Measurements from ENCODE around the gene ARID3A. TPM values are rescaled to one million over a fixed set of nuclear protein-coding genes. Genes with fewer than 3 reads are reported as not detected.

ARID3A gene
- total RNA-seq, 1 experiment from 2014 or later: 116 TPM

DNA sequence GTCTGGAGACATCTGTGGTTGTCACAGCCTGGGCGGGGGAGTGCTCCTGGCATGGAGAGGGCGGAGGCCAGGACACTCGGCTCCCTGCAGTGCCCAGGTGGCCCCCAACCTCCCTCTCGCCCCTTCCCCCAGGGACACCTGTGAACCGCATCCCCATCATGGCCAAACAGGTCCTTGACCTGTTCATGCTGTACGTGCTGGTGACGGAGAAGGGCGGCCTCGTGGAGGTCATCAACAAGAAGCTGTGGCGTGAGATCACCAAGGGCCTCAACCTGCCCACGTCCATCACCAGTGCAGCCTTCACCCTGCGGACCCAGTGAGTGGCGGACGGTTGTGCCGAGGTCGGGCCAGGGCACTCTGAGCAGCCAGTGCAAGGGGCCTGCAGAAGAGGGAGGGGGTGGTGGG is 38.3 kb downstream of the ARID3A start:
- ATAC-seq (no peak), DNase-seq (ENCODE audit: low spot score) (no peak)
- Mint-ChIP-seq H3K36me3 (peaks cover 58% of the 10 kb centered on the region), H3K27me3 (ENCODE audit: low read depth) (no peaks in the 10 kb centered on the region), H3K9me3 (peaks cover 17% of the 10 kb centered on the region), H3K27ac (no peak overlapping the region), H3K4me3 (no peak overlapping the region), H3K4me1 (peaks cover 14% of the 10 kb centered on the region)
- no peak for TF ChIP-seq NR2C2 (CRISPR knock-in tag; IDR thresholded peaks at IDR 0.05)
- TF ChIP-seq, protein P1, sequence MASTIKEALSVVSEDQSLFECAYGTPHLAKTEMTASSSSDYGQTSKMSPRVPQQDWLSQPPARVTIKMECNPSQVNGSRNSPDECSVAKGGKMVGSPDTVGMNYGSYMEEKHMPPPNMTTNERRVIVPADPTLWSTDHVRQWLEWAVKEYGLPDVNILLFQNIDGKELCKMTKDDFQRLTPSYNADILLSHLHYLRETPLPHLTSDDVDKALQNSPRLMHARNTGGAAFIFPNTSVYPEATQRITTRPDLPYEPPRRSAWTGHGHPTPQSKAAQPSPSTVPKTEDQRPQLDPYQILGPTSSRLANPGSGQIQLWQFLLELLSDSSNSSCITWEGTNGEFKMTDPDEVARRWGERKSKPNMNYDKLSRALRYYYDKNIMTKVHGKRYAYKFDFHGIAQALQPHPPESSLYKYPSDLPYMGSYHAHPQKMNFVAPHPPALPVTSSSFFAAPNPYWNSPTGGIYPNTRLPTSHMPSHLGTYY (CRISPR knock-in tag; IDR thresholded peaks at IDR 0.05): no peak
- no peak for TF ChIP-seq ELF4 (CRISPR knock-in tag; IDR thresholded peaks at IDR 0.05; ENCODE audit: low read depth)
- no peak for TF ChIP-seq NR3C1 (CRISPR knock-in tag; conservative IDR thresholded peaks at IDR 0.05; ENCODE audit: low read depth)
- no peak for TF ChIP-seq IRF2 (CRISPR knock-in tag; IDR thresholded peaks at IDR 0.05; ENCODE audit: borderline replicate concordance, low read depth)
- TF ChIP-seq, protein P2, sequence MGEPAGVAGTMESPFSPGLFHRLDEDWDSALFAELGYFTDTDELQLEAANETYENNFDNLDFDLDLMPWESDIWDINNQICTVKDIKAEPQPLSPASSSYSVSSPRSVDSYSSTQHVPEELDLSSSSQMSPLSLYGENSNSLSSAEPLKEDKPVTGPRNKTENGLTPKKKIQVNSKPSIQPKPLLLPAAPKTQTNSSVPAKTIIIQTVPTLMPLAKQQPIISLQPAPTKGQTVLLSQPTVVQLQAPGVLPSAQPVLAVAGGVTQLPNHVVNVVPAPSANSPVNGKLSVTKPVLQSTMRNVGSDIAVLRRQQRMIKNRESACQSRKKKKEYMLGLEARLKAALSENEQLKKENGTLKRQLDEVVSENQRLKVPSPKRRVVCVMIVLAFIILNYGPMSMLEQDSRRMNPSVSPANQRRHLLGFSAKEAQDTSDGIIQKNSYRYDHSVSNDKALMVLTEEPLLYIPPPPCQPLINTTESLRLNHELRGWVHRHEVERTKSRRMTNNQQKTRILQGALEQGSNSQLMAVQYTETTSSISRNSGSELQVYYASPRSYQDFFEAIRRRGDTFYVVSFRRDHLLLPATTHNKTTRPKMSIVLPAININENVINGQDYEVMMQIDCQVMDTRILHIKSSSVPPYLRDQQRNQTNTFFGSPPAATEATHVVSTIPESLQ (CRISPR knock-in tag; IDR thresholded peaks at IDR 0.05): no peak
- ChIA-PET POLR2A (no interaction called here), CTCF (no interaction called here)

DNA sequence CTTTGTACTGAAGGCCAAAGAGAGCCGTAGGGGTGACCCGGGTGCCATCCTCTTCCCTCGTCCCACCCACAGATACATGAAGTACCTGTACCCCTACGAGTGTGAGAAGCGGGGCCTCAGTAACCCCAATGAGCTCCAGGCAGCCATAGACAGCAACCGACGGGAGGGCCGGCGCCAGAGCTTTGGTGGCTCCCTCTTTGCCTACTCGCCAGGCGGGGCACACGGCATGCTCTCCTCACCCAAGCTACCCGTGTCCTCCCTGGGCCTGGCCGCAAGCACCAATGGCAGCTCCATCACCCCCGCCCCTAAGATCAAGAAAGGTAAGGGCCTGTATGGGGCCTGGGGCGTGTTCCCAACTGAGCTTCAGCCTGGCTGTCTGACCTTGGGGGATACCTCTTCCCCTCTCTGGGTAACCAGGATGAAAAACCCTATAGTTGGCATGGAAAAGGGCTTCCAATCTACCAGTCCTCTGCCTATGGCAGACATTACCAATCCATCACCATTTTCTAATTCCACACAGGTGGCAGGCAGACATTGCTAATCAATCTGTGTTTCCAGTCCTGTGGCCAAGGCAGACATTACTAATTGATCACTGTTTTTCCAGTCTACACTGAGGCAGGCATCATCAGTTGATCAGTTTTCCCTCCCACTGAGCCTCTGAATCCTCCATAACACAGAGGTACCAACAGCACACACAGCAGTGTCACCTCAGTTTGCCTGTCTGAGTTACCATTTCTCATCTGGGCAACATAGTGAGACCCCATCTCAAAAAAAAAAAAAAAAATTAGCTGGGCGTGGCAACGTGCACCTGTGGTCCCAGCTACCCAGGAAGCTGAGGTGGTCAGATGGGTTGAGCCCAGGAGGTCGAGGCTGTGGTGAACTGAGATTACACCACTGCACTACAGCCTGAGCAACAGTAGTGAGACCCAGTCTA is 39.2 kb downstream of the ARID3A start:
- Mint-ChIP-seq H3K36me3 (peaks cover 62% of the 10 kb centered on the region), H3K4me1 (peaks cover 9% of the 10 kb centered on the region), H3K9me3 (peaks cover 17% of the 10 kb centered on the region), H3K27ac (no peak overlapping the region), H3K4me3 (no peak overlapping the region), H3K27me3 (ENCODE audit: low read depth) (no peaks in the 10 kb centered on the region)
- TF ChIP-seq ZNF121 (CRISPR knock-in tag; IDR thresholded peaks at IDR 0.05) (peak; percentile 80; the same call in 1 of the 2 replicates), SOX15 (CRISPR knock-in tag; IDR thresholded peaks at IDR 0.05) (no peak)
- DNase-seq (ENCODE audit: low spot score): no peak
- no peak for ATAC-seq
- ChIA-PET CTCF (interaction anchor here (1.2 kb wide), 1 partner anchor 12 kb away, joined by 3 read pairs; no protein-coding TSS in a partner anchor), POLR2A (interaction anchor here (0.7 kb wide), 1 partner anchor 55 kb away, joined by 4 read pairs; no protein-coding TSS in a partner anchor)

DNA sequence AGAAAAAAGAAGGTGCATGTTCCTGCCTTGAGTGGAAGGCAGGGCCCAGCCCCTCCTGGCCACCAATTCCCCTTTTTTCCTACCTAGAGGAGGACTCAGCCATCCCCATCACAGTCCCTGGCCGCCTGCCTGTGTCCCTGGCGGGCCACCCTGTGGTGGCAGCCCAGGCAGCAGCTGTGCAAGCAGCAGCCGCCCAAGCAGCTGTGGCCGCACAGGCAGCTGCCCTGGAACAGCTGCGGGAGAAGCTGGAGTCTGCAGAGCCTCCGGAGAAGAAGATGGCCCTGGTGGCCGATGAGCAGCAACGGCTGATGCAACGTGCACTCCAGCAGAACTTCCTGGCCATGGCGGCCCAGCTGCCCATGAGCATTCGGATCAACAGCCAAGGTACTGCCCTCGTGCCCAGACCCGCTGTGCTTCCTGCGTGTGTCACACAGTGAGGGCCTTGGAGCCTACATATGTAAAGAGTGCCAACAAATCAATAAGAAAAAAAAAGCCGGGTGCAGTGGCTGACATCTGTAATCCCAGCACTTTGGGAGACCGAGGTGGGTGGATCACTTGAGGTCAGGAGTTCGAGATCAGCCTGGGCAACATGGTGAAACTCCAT is 40.8 kb downstream of the ARID3A start:
- Mint-ChIP-seq H3K36me3 (peaks cover 75% of the 10 kb centered on the region), H3K4me1 (peaks cover 6% of the 10 kb centered on the region), H3K4me3 (no peak overlapping the region), H3K27me3 (ENCODE audit: low read depth) (no peaks in the 10 kb centered on the region), H3K9me3 (peaks cover 23% of the 10 kb centered on the region), H3K27ac (no peak overlapping the region)
- no peak for TF ChIP-seq JAZF1 (CRISPR knock-in tag; IDR thresholded peaks at IDR 0.05)
- no peak for TF ChIP-seq SMAD4 (CRISPR knock-in tag; IDR thresholded peaks at IDR 0.05)
- TF ChIP-seq ZBTB21 (CRISPR knock-in tag; IDR thresholded peaks at IDR 0.05; ENCODE audit: borderline replicate concordance): no peak
- TF ChIP-seq ZNF121 (CRISPR knock-in tag; IDR thresholded peaks at IDR 0.05): peak; percentile 46; the same call in 1 of the 2 replicates
- TF ChIP-seq, protein P3, sequence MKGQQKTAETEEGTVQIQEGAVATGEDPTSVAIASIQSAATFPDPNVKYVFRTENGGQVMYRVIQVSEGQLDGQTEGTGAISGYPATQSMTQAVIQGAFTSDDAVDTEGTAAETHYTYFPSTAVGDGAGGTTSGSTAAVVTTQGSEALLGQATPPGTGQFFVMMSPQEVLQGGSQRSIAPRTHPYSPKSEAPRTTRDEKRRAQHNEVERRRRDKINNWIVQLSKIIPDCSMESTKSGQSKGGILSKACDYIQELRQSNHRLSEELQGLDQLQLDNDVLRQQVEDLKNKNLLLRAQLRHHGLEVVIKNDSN (CRISPR knock-in tag; IDR thresholded peaks at IDR 0.05): no peak
- peak; percentile 31; the same call in 1 of the 2 replicates for TF ChIP-seq FOXP1 (CRISPR knock-in tag; IDR thresholded peaks at IDR 0.05; ENCODE audit: borderline replicate concordance)
- TF ChIP-seq, protein P4, sequence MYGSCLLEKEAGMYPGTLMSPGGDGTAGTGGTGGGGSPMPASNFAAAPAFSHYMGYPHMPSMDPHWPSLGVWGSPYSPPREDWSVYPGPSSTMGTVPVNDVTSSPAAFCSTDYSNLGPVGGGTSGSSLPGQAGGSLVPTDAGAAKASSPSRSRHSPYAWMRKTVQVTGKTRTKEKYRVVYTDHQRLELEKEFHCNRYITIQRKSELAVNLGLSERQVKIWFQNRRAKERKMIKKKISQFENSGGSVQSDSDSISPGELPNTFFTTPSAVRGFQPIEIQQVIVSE (CRISPR knock-in tag; IDR thresholded peaks at IDR 0.05; ENCODE audit: borderline replicate concordance): no peak
- TF ChIP-seq NR3C1 (CRISPR knock-in tag; conservative IDR thresholded peaks at IDR 0.05; ENCODE audit: low read depth): no peak
- TF ChIP-seq GTF2I (CRISPR knock-in tag; conservative IDR thresholded peaks at IDR 0.05): 0 out of 2 replicates have a peak, but pooled peaks have one; percentile 51
- TF ChIP-seq FOXK1 (CRISPR knock-in tag; IDR thresholded peaks at IDR 0.05): no peak
- TF ChIP-seq, protein P5, sequence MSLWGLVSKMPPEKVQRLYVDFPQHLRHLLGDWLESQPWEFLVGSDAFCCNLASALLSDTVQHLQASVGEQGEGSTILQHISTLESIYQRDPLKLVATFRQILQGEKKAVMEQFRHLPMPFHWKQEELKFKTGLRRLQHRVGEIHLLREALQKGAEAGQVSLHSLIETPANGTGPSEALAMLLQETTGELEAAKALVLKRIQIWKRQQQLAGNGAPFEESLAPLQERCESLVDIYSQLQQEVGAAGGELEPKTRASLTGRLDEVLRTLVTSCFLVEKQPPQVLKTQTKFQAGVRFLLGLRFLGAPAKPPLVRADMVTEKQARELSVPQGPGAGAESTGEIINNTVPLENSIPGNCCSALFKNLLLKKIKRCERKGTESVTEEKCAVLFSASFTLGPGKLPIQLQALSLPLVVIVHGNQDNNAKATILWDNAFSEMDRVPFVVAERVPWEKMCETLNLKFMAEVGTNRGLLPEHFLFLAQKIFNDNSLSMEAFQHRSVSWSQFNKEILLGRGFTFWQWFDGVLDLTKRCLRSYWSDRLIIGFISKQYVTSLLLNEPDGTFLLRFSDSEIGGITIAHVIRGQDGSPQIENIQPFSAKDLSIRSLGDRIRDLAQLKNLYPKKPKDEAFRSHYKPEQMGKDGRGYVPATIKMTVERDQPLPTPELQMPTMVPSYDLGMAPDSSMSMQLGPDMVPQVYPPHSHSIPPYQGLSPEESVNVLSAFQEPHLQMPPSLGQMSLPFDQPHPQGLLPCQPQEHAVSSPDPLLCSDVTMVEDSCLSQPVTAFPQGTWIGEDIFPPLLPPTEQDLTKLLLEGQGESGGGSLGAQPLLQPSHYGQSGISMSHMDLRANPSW (CRISPR knock-in tag; conservative IDR thresholded peaks at IDR 0.05; ENCODE audit: low read depth): no peak
- DNase-seq (ENCODE audit: low spot score): no peak
- ATAC-seq: no peak
- CTCF ChIA-PET: interaction anchor here (0.7 kb wide), 1 partner anchor 73 kb away, joined by 3 read pairs; the partner anchor contains the start of gene ABCA7
- POLR2A ChIA-PET: no interaction called here

All from WTC11 (cell line).